Liver (tissue), 9 donors: ENCODE results near the gene RAB3A. TPM values are rescaled to one million over a fixed set of nuclear protein-coding genes. Genes with fewer than 3 reads are reported as not detected.

Source experiments
- DNase-seq: peaks from one replicate; pipeline ENCODE4 v3.0.0-alpha.2; 2017; ENCODE audit warnings: low spot score
- H3K27ac ChIP-seq, 2 donors: one replicate each; pipeline ENCODE4 v1.7.0; 2013; ENCODE audit warnings: inconsistent platforms in 2 of 2, low read length in 2 of 2, control low read depth in 1 of 2, low read depth in 1 of 2, mild to moderate bottlenecking in 1 of 2
- H3K27me3 ChIP-seq, 4 donors: one replicate each; pipeline versions ENCODE4 v1.6.1 to v1.7.0; 2013; ENCODE audit warnings: low read length in 3 of 4, inconsistent platforms in 1 of 4, mild to moderate bottlenecking in 1 of 4, moderate library complexity in 1 of 4; ENCODE audit not compliant: control insufficient read depth in 4 of 4, insufficient read depth in 4 of 4
- H3K36me3 ChIP-seq, 4 donors: one replicate each; pipeline versions ENCODE4 v1.6.1 to v1.7.0; 2013; ENCODE audit warnings: low read length in 3 of 4, mild to moderate bottlenecking in 3 of 4, low read depth in 1 of 4, moderate library complexity in 1 of 4; ENCODE audit not compliant: control insufficient read depth in 4 of 4, insufficient read depth in 3 of 4
- H3K4me1 ChIP-seq, 4 donors: one replicate each; pipeline versions ENCODE4 v1.6.1 to v1.7.0; 2013; ENCODE audit warnings: low read length in 3 of 4, mild to moderate bottlenecking in 3 of 4, moderate library complexity in 1 of 4; ENCODE audit not compliant: control insufficient read depth in 4 of 4, insufficient read depth in 4 of 4
- H3K4me3 ChIP-seq, 3 donors: one replicate each; pipeline versions ENCODE4 v1.6.1 to v1.7.0; 2013; ENCODE audit warnings: low read length in 3 of 3, control low read depth in 1 of 3, low read depth in 1 of 3, mild to moderate bottlenecking in 1 of 3
- H3K9ac ChIP-seq, 2 donors: one replicate each; pipeline ENCODE4 v1.7.0; 2013; ENCODE audit warnings: low read length in 2 of 2, mild to moderate bottlenecking in 2 of 2, moderate library complexity in 2 of 2, control low read depth in 1 of 2, low read depth in 1 of 2
- H3K9me3 ChIP-seq, 4 donors: one replicate each; pipeline versions ENCODE4 v1.6.1 to v1.7.0; 2013; ENCODE audit warnings: low read length in 3 of 4; ENCODE audit not compliant: control insufficient read depth in 4 of 4
- CTCF ChIP-seq: fragments of 150-350 bp; IDR thresholded peaks from 2 replicates; pipeline ENCODE4 v1.5.1; 2017; ENCODE audit warnings: improper control_type of control experiment, low read depth, low read length; ENCODE audit not compliant: missing input control
- EGR1 ChIP-seq, 2 donors: IDR thresholded peaks; 2 replicates each; pipeline ENCODE4 v1.6.1; 2016 to 2018; ENCODE audit warnings: antibody characterized with exemption in 2 of 2, low read depth in 2 of 2
- FOXA1 ChIP-seq: IDR thresholded peaks from 2 replicates; pipeline ENCODE4 v1.6.1; 2016; ENCODE audit warnings: antibody characterized with exemption
- FOXA2 ChIP-seq: IDR thresholded peaks from 2 replicates; pipeline ENCODE4 v1.6.1; 2016; ENCODE audit warnings: antibody characterized with exemption
- GABPA ChIP-seq, 2 donors: IDR thresholded peaks in 1 of 2; conservative IDR thresholded peaks in 1 of 2; 2 replicates each; pipeline ENCODE4 v1.6.1; 2016; ENCODE audit warnings: antibody characterized with exemption in 2 of 2, mild to moderate bottlenecking in 1 of 2, moderate library complexity in 1 of 2
- HNF4A ChIP-seq, 2 donors: conservative IDR thresholded peaks; 2 replicates each; pipeline ENCODE4 v1.6.1; 2016; ENCODE audit warnings: antibody characterized with exemption in 2 of 2, mild to moderate bottlenecking in 2 of 2
- HNF4G ChIP-seq: IDR thresholded peaks from 2 replicates; pipeline ENCODE4 v1.6.1; 2016; ENCODE audit warnings: antibody characterized with exemption
- JUND ChIP-seq, 2 donors: IDR thresholded peaks; 2 replicates each; pipeline ENCODE4 v1.6.1; 2016; ENCODE audit warnings: antibody characterized with exemption in 2 of 2
- MAX ChIP-seq: IDR thresholded peaks from 2 replicates; pipeline ENCODE4 v1.6.1; 2016; ENCODE audit warnings: antibody characterized with exemption
- NR2F2 ChIP-seq: IDR thresholded peaks from 2 replicates; pipeline ENCODE4 v1.6.1; 2016; ENCODE audit warnings: antibody characterized with exemption
- RAD21 ChIP-seq, 2 donors: IDR thresholded peaks; 2 replicates each; pipeline ENCODE4 v1.6.1; 2016; ENCODE audit warnings: antibody characterized with exemption in 2 of 2, mild to moderate bottlenecking in 2 of 2
- RXRA ChIP-seq, 2 donors: IDR thresholded peaks; 2 replicates each; pipeline ENCODE4 v1.6.1; 2017 to 2018; ENCODE audit warnings: antibody characterized with exemption in 2 of 2, mild to moderate bottlenecking in 1 of 2
- SP1 ChIP-seq: IDR thresholded peaks from 2 replicates; pipeline ENCODE4 v1.6.1; 2018; ENCODE audit warnings: antibody characterized with exemption, mild to moderate bottlenecking
- TAF1 ChIP-seq: conservative IDR thresholded peaks from 2 replicates; pipeline ENCODE4 v1.6.1; 2016; ENCODE audit warnings: antibody characterized with exemption, mild to moderate bottlenecking
- YY1 ChIP-seq: IDR thresholded peaks from 2 replicates; pipeline ENCODE4 v1.6.1; 2016; ENCODE audit warnings: antibody characterized with exemption, mild to moderate bottlenecking
- WGBS: extraction: QIAGEN DNeasy Blood & Tissue Kit; methylation state at CpG from one replicate; pipeline ENCODE4 v1.1.7; 2013; 5-methylcytosine and 5-hydroxymethylcytosine counted together
- polyA plus RNA-seq, 2 donors: library from polyadenylated mRNA; stranded (reverse) in 1 of 2; unstranded in 1 of 2; fragments of 200-250 nt in 1 of 2; fragments of >200 nt in 1 of 2; fragmentation: Nextera tagmentation in 1 of 2; extraction: Ambion mirVana in 1 of 2; gene quantifications; one replicate each; pipeline versions ENCODE4 v1.2.1 to v1.2.3, GENCODE V29; 2013 to 2015
- total RNA-seq, 2 donors: library from RNA; depleted of rRNA; stranded (reverse); fragments of >200 nt; gene quantifications; one replicate each; pipeline ENCODE4 v1.2.3, GENCODE V29; 2014
- TF ChIP-seq, protein P1 (sequence below): IDR thresholded peaks from 2 replicates; pipeline ENCODE4 v1.6.1; 2016; ENCODE audit warnings: antibody characterized with exemption
- TF ChIP-seq, protein P2 (sequence below): IDR thresholded peaks from 2 replicates; pipeline ENCODE4 v1.6.1; 2016; ENCODE audit warnings: antibody characterized with exemption
- TF ChIP-seq, protein P3 (sequence below): IDR thresholded peaks from 2 replicates; pipeline ENCODE4 v1.6.1; 2016; ENCODE audit warnings: antibody characterized with exemption, mild to moderate bottlenecking
- donor health status: healthy.
- donor health status: healthy.
- donor health status: healthy.
- donor health status: healthy.
- donor health status: healthy.

The RAB3A gene
- total and polyA plus RNA-seq, 4 donors, result 0.33 to 1.7 (median 0.79) TPM

- WGBS, result 51% methylated on average over 18 of the region's 18 CpGs
- H3K4me1 ChIP-seq, result peaks cover 0 to 1% (median 0%) of the 10 kb centered on the region in 4 donors
- H3K9ac ChIP-seq, result no peak overlapping the region
- peaks cover 0 to 6% (median 0%) of the 10 kb centered on the region in 4 donors for H3K27me3 ChIP-seq
- TF ChIP-seq, protein P1, sequence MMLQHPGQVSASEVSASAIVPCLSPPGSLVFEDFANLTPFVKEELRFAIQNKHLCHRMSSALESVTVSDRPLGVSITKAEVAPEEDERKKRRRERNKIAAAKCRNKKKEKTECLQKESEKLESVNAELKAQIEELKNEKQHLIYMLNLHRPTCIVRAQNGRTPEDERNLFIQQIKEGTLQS, result no peak
- TF ChIP-seq TAF1, result no peak
- no peak for TF ChIP-seq NR2F2
- no peak for TF ChIP-seq EGR1 (IDR thresholded peaks at IDR 0.05; ENCODE audit: low read depth in 2 of 2)
- no peak for TF ChIP-seq FOXA2
- no peak for TF ChIP-seq HNF4A (conservative IDR thresholded peaks at IDR 0.05)
- no peak for TF ChIP-seq HNF4G
- TF ChIP-seq RXRA (IDR thresholded peaks at IDR 0.05), result no peak
- no peak for TF ChIP-seq RAD21 (IDR thresholded peaks at IDR 0.05)
- TF ChIP-seq CTCF, result no peak
- TF ChIP-seq MAX, result no peak
- no peak for TF ChIP-seq FOXA1
- TF ChIP-seq YY1, result no peak
- TF ChIP-seq, protein P2, sequence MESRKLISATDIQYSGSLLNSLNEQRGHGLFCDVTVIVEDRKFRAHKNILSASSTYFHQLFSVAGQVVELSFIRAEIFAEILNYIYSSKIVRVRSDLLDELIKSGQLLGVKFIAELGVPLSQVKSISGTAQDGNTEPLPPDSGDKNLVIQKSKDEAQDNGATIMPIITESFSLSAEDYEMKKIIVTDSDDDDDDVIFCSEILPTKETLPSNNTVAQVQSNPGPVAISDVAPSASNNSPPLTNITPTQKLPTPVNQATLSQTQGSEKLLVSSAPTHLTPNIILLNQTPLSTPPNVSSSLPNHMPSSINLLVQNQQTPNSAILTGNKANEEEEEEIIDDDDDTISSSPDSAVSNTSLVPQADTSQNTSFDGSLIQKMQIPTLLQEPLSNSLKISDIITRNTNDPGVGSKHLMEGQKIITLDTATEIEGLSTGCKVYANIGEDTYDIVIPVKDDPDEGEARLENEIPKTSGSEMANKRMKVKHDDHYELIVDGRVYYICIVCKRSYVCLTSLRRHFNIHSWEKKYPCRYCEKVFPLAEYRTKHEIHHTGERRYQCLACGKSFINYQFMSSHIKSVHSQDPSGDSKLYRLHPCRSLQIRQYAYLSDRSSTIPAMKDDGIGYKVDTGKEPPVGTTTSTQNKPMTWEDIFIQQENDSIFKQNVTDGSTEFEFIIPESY, result no peak
- no peak for TF ChIP-seq JUND (IDR thresholded peaks at IDR 0.05)
- TF ChIP-seq SP1, result no peak
- TF ChIP-seq, protein P3, sequence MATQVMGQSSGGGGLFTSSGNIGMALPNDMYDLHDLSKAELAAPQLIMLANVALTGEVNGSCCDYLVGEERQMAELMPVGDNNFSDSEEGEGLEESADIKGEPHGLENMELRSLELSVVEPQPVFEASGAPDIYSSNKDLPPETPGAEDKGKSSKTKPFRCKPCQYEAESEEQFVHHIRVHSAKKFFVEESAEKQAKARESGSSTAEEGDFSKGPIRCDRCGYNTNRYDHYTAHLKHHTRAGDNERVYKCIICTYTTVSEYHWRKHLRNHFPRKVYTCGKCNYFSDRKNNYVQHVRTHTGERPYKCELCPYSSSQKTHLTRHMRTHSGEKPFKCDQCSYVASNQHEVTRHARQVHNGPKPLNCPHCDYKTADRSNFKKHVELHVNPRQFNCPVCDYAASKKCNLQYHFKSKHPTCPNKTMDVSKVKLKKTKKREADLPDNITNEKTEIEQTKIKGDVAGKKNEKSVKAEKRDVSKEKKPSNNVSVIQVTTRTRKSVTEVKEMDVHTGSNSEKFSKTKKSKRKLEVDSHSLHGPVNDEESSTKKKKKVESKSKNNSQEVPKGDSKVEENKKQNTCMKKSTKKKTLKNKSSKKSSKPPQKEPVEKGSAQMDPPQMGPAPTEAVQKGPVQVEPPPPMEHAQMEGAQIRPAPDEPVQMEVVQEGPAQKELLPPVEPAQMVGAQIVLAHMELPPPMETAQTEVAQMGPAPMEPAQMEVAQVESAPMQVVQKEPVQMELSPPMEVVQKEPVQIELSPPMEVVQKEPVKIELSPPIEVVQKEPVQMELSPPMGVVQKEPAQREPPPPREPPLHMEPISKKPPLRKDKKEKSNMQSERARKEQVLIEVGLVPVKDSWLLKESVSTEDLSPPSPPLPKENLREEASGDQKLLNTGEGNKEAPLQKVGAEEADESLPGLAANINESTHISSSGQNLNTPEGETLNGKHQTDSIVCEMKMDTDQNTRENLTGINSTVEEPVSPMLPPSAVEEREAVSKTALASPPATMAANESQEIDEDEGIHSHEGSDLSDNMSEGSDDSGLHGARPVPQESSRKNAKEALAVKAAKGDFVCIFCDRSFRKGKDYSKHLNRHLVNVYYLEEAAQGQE, result no peak
- no peak for TF ChIP-seq GABPA (IDR thresholded peaks at IDR 0.05 in 1 of 2, conservative IDR thresholded peaks at IDR 0.05 in 1 of 2)
- DNase-seq, result no peak
- H3K9me3 ChIP-seq, result peaks cover 0 to 7% (median 6%) of the 10 kb centered on the region in 4 donors
- no peaks in the 10 kb centered on the region for H3K36me3 ChIP-seq
- H3K27ac ChIP-seq, result no peak overlapping the region
- H3K4me3 ChIP-seq, result no peak overlapping the region
Measured at GRCh38 chr19:18230941-18231734, 27.3 kb upstream of the RAB3A start.
